OCI-LY7 (cell line): ENCODE measurements around the gene CUX1. TPM values are rescaled to one million over a fixed set of nuclear protein-coding genes. Genes with fewer than 3 reads are reported as not detected.

Experiments used
- BruUV-seq: library from RNA; stranded (reverse); fragments of 400-500 nt; replicated peaks from 2 replicates; lab custom pipeline; 2021; lab: Mats Ljungman, UMichigan
- CTCF ChIA-PET: fragments of 300-600 bp; sonication (Branson Sonifier 250); formaldehyde crosslinking; loops from one replicate; lab custom pipeline; 2022; ENCODE audit warnings: antibody characterized with exemption; ENCODE audit not compliant: unreplicated experiment; lab: Charles Lee
- POLR2A ChIA-PET: fragments of 300-600 bp; sonication (Branson Sonifier 250); formaldehyde crosslinking; loops from one replicate; lab custom pipeline; 2022; ENCODE audit warnings: antibody characterized with exemption; lab: Charles Lee
- DNase-seq: peaks from one replicate; pipeline ENCODE4 v3.0.0-alpha.2; 2015; ENCODE audit warnings: low spot score
- H2AFZ ChIP-seq: fragments of 200-600 bp; sonication (generic), shearing (Covaris generic); 2 replicates; pipeline ENCODE4 v1.6.1; 2014; ENCODE audit warnings: mild to moderate bottlenecking, antibody characterized with exemption, low read length, moderate library complexity
- H3K27ac ChIP-seq: fragments of 200-600 bp; sonication (generic); 2 replicates; pipeline ENCODE4 v1.5.1; 2014; ENCODE audit warnings: mixed run types, low read depth, mild to moderate bottlenecking, moderate library complexity, low read length, inconsistent platforms; ENCODE audit not compliant: poor library complexity, severe bottlenecking
- H3K36me3 ChIP-seq: fragments of 200-600 bp; sonication (generic); 2 replicates; pipeline ENCODE4 v1.6.1; 2014; ENCODE audit warnings: mild to moderate bottlenecking, antibody characterized with exemption, low read length, moderate library complexity, mixed read lengths; ENCODE audit not compliant: insufficient read depth
- H3K4me1 ChIP-seq: fragments of 200-600 bp; sonication (generic); 2 replicates; pipeline ENCODE4 v1.5.1; 2014; ENCODE audit warnings: mild to moderate bottlenecking, low read length; ENCODE audit not compliant: insufficient read depth, poor library complexity, severe bottlenecking
- H3K4me2 ChIP-seq: fragments of 200-600 bp; sonication (generic); 2 replicates; pipeline ENCODE4 v1.6.1; 2014; ENCODE audit warnings: mild to moderate bottlenecking, low read length
- H3K4me3 ChIP-seq: fragments of 200-600 bp; sonication (generic); 2 replicates; pipeline ENCODE4 v1.5.1; 2014; ENCODE audit warnings: mild to moderate bottlenecking, low read depth, low read length; ENCODE audit not compliant: poor library complexity, severe bottlenecking
- H3K79me2 ChIP-seq: fragments of 200-600 bp; sonication (generic); 2 replicates; pipeline ENCODE4 v1.6.1; 2016; ENCODE audit warnings: low read depth, mild to moderate bottlenecking, low read length, moderate library complexity, mixed read lengths; ENCODE audit not compliant: insufficient read depth
- H3K9me2 ChIP-seq: fragments of 200-600 bp; sonication (generic); 2 replicates; pipeline ENCODE4 v1.6.1; 2016; ENCODE audit warnings: mild to moderate bottlenecking, low read length, mixed read lengths; ENCODE audit not compliant: insufficient read depth
- H3K9me3 ChIP-seq: fragments of 200-600 bp; sonication (generic); 2 replicates; pipeline ENCODE4 v1.6.1; 2014; ENCODE audit warnings: mild to moderate bottlenecking, mixed run types, low read length, mixed read lengths
- H4K20me1 ChIP-seq: fragments of 200-600 bp; sonication (generic); 2 replicates; pipeline ENCODE4 v1.6.1; 2014; ENCODE audit warnings: mild to moderate bottlenecking, antibody characterized with exemption, low read length, moderate library complexity, mixed read lengths; ENCODE audit not compliant: insufficient read depth
- EZH2phosphoT487 ChIP-seq: fragments of 200-600 bp; sonication (generic); IDR thresholded peaks from 2 replicates; pipeline ENCODE4 v1.6.1; 2018; ENCODE audit warnings: low read depth, borderline replicate concordance, mild to moderate bottlenecking, mixed run types, antibody characterized with exemption, low read length, moderate library complexity, mixed read lengths
- intact Hi-C: fragments of 100-400 bp; cut with micrococcal nuclease; formaldehyde crosslinking; loops from one replicate; pipeline ENCODE4 v1.10.0; 2022; ENCODE audit not compliant: unreplicated experiment
- total RNA-seq, 2 experiments: library from RNA; depleted of rRNA in 1 of 2; stranded (reverse); fragments of >200 nt in 1 of 2; shearing (Covaris generic) in 1 of 2; gene quantifications; 2 replicates each; pipeline ENCODE4 v1.2.3, GENCODE V29; 2014 to 2022
- TF ChIP-seq, protein P1 (sequence below): fragments of 200-600 bp; sonication (generic); conservative IDR thresholded peaks from 2 replicates; pipeline ENCODE4 v1.5.1; 2014; ENCODE audit warnings: mild to moderate bottlenecking, antibody characterized with exemption, low read length, moderate library complexity, mixed read lengths

CUX1 gene
- total RNA-seq, 2 experiments from 2014 or later, result 143 to 199 TPM

- Histone ChIP-seq H3K9me3 (no peaks in the 10 kb centered on the region), H3K9me2 (no peaks in the 10 kb centered on the region), H3K4me1 (peaks cover 63% of the 10 kb centered on the region), H3K4me2 (no peak overlapping the region), H2AFZ (no peak overlapping the region), H3K4me3 (no peak overlapping the region), H4K20me1 (no peaks in the 10 kb centered on the region), H3K27ac (no peak overlapping the region), H3K79me2 (peaks cover 84% of the 10 kb centered on the region), H3K36me3 (peaks cover 67% of the 10 kb centered on the region)
- CTCF ChIA-PET, result no interaction called here
- POLR2A ChIA-PET, result interaction anchor here (0.6 to 2.9 kb wide), 4 partner anchors 14 to 247 kb away, joined by 3 to 13 read pairs (median 4); no protein-coding TSS in a partner anchor
- intact Hi-C loops, result no loop called here
- no peak for TF ChIP-seq EZH2phosphoT487
- TF ChIP-seq, protein P1, sequence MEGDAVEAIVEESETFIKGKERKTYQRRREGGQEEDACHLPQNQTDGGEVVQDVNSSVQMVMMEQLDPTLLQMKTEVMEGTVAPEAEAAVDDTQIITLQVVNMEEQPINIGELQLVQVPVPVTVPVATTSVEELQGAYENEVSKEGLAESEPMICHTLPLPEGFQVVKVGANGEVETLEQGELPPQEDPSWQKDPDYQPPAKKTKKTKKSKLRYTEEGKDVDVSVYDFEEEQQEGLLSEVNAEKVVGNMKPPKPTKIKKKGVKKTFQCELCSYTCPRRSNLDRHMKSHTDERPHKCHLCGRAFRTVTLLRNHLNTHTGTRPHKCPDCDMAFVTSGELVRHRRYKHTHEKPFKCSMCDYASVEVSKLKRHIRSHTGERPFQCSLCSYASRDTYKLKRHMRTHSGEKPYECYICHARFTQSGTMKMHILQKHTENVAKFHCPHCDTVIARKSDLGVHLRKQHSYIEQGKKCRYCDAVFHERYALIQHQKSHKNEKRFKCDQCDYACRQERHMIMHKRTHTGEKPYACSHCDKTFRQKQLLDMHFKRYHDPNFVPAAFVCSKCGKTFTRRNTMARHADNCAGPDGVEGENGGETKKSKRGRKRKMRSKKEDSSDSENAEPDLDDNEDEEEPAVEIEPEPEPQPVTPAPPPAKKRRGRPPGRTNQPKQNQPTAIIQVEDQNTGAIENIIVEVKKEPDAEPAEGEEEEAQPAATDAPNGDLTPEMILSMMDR, result no peak
- no TSS peak for BruUV-seq
- DNase-seq, result no peak
Observed at GRCh38 chr7:101977249-101977648, 159.8 kb downstream of the CUX1 start.

GRCh38 chr7:101978683-101979082 lies 161.3 kb downstream of the CUX1 start:
- Histone ChIP-seq H3K9me2 (no peaks in the 10 kb centered on the region), H3K79me2 (peaks cover 90% of the 10 kb centered on the region), H3K27ac (peak overlapping the region; percentile 27), H3K9me3 (peaks cover 10% of the 10 kb centered on the region; the same call in 1 of the 2 replicates), H4K20me1 (no peaks in the 10 kb centered on the region), H3K36me3 (peaks cover 65% of the 10 kb centered on the region), H3K4me3 (no peak overlapping the region), H2AFZ (no peak overlapping the region), H3K4me1 (peaks cover 67% of the 10 kb centered on the region), H3K4me2 (no peak overlapping the region)
- DNase-seq, result no peak
- no peak for TF ChIP-seq EZH2phosphoT487
- TF ChIP-seq, protein P1, result no peak
- POLR2A ChIA-PET, result no interaction called here
- no TSS peak for BruUV-seq
- CTCF ChIA-PET, result interaction anchor here (0.5 to 0.6 kb wide), 2 partner anchors 10 to 14 kb away, joined by 3 read pairs; no protein-coding TSS in a partner anchor
- intact Hi-C loops, result no loop called here

GRCh38 chr7:101983147-101983811 lies 165.9 kb downstream of the CUX1 start:
- H4K20me1 ChIP-seq, result no peaks in the 10 kb centered on the region
- POLR2A ChIA-PET, result no interaction called here

More at GRCh38 chr7:101983147-101983811, 165.9 kb downstream of the CUX1 start:
- no peak overlapping the region for H2AFZ ChIP-seq
- H3K79me2 ChIP-seq, result peaks cover 89% of the 10 kb centered on the region
- DNase-seq, result peak; percentile 61
- no TSS peak for BruUV-seq
- peaks cover 10% of the 10 kb centered on the region; the same call in 1 of the 2 replicates for H3K9me3 ChIP-seq
- peaks cover 71% of the 10 kb centered on the region for H3K36me3 ChIP-seq
- intact Hi-C loops, result loop anchor here (2.0 kb wide), 1 partner anchor 126 kb away; no protein-coding TSS in a partner anchor
- H3K4me3 ChIP-seq, result peak overlapping the region; percentile 5
- no peak for TF ChIP-seq EZH2phosphoT487
- TF ChIP-seq, protein P1, result no peak
- H3K4me2 ChIP-seq, result peak overlapping the region; percentile 34
- no peaks in the 10 kb centered on the region for H3K9me2 ChIP-seq
- CTCF ChIA-PET, result no interaction called here
- peak overlapping the region; percentile 83 for H3K27ac ChIP-seq
- H3K4me1 ChIP-seq, result peaks cover 93% of the 10 kb centered on the region
